ENCODE measurements around the gene RENBP. TPM values are rescaled to one million over a fixed set of nuclear protein-coding genes. Genes with fewer than 3 reads are reported as not detected.
A peak's percentile ranks its signal among the peaks of the same experiment; 100 is the strongest.

RENBP gene
- total and polyA plus RNA-seq, 9 of the 15 experiments (the other 6 are each of a cell fraction or from before 2014, with no cell fraction given) = 0.07 to 14.8 (median 10.6) TPM; not detected in 1

DNA sequence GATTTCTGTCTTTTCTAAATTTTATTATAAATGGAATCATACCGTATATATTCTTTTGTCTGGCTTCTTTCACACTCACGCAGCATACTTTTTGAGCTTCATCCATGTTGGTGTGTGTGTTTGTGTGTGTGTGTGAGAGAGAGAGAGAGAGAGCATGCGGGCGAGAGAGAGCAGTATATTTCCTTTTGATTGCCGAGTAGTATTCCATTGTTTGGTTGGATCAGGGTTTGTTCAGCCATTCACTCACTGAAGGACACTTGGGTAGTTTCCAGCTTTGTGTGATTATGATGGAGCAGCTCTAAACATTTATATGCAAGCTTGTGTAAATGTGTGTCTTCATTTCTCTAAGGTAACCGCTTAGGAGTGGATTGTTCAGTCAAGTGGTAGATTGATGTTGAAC lies 55.3 kb downstream of the RENBP start:
- Histone ChIP-seq H3K79me2 (ENCODE audit: control insufficient read depth, insufficient read depth, low read length) (no peaks in the 10 kb centered on the region), H4K20me1 (replicated peaks; ENCODE audit: control insufficient read depth, insufficient read depth, low read length) (peaks cover 6% of the 10 kb centered on the region; the same call in 1 of the 2 replicates), H3K27ac (ENCODE audit: extremely low read depth, low read depth, low read length) (no peak overlapping the region), H3K4me1 (replicated peaks in 1 of 2; ENCODE audit: control insufficient read depth in 2 of 2, insufficient read depth in 2 of 2, low read length in 2 of 2) (peaks cover 10 to 30% of the 10 kb centered on the region in 2 experiments), H3K9me3 (replicated peaks; ENCODE audit: control insufficient read depth, insufficient read depth, low read depth, low read length) (no peaks in the 10 kb centered on the region), H3K9ac (ENCODE audit: insufficient read depth in 1 of 2, low read depth in 2 of 2, low read length in 2 of 2) (no peak overlapping the region), H3K36me3 (ENCODE audit: control insufficient read depth, insufficient read depth, low read length) (no peaks in the 10 kb centered on the region), H3K4me2 (ENCODE audit: insufficient read depth, low read length) (no peak overlapping the region), H3K4me3 (no peak overlapping the region), H2AFZ (ENCODE audit: low read depth, low read length) (no peak overlapping the region), H3K9me1 (ENCODE audit: control insufficient read depth, insufficient read depth, low read length) (no peaks in the 10 kb centered on the region), H3K27me3 (ENCODE audit: control insufficient read depth in 2 of 2, insufficient read depth in 2 of 2, low read length in 2 of 2) (peaks cover 0 to 30% of the 10 kb centered on the region in 2 experiments; a peak in 2 of 5 replicates)
- ATAC-seq (no peak), FAIRE-seq (no peak), DNase-seq (ENCODE audit: extremely low read depth in 1 of 4, low spot score in 3 of 4) (no peak)
- BruUV-seq (replicated peaks) = no TSS peak
- ChIA-PET CTCF (ENCODE audit: low intra/inter-chr PET ratio) (no interaction called here), POLR2A (no interaction called here)
- TF ChIP-seq ZNF146 (CRISPR knock-in tag; IDR thresholded peaks at IDR 0.05; ENCODE audit: unreplicated experiment) = peak; percentile 65
- TF ChIP-seq PPARD (CRISPR knock-in tag; IDR thresholded peaks at IDR 0.05) = no peak
- 39% methylated on average over 6 of the region's 6 CpGs for WGBS (ENCODE audit: insufficient coverage, low coverage, missing lambda C conversion rate)
- in situ Hi-C loops (cut with MboI) = no loop called here
- intact Hi-C loops (cut with micrococcal nuclease) = no loop called here

- no peak for FAIRE-seq
- intact Hi-C loops (cut with micrococcal nuclease) (no loop called here), in situ Hi-C loops (cut with MboI) (no loop called here)
- Histone ChIP-seq H3K27me3 (ENCODE audit: control insufficient read depth in 2 of 2, insufficient read depth in 2 of 2, low read length in 2 of 2) (peaks cover 0 to 31% of the 10 kb centered on the region in 2 experiments; a peak in 2 of 5 replicates), H2AFZ (ENCODE audit: low read depth, low read length) (no peak overlapping the region), H4K20me1 (replicated peaks; ENCODE audit: control insufficient read depth, insufficient read depth, low read length) (peaks cover 6% of the 10 kb centered on the region; the same call in 1 of the 2 replicates), H3K79me2 (ENCODE audit: control insufficient read depth, insufficient read depth, low read length) (no peaks in the 10 kb centered on the region), H3K9ac (ENCODE audit: insufficient read depth in 1 of 2, low read depth in 2 of 2, low read length in 2 of 2) (no peak overlapping the region), H3K4me2 (ENCODE audit: insufficient read depth, low read length) (no peak overlapping the region), H3K9me1 (ENCODE audit: control insufficient read depth, insufficient read depth, low read length) (no peaks in the 10 kb centered on the region), H3K4me3 (no peak overlapping the region), H3K27ac (ENCODE audit: extremely low read depth, low read depth, low read length) (no peak overlapping the region), H3K36me3 (ENCODE audit: control insufficient read depth, insufficient read depth, low read length) (no peaks in the 10 kb centered on the region), H3K9me3 (replicated peaks; ENCODE audit: control insufficient read depth, insufficient read depth, low read depth, low read length) (no peaks in the 10 kb centered on the region), H3K4me1 (replicated peaks in 1 of 2; ENCODE audit: control insufficient read depth in 2 of 2, insufficient read depth in 2 of 2, low read length in 2 of 2) (peaks cover 10 to 37% of the 10 kb centered on the region in 2 experiments)
- ChIA-PET POLR2A (no interaction called here), CTCF (ENCODE audit: low intra/inter-chr PET ratio) (no interaction called here)
- ATAC-seq = no peak
- no peak for DNase-seq (ENCODE audit: extremely low read depth in 1 of 4, low spot score in 3 of 4)
- no TSS peak for BruUV-seq (replicated peaks)
- 8% methylated on average over 6 of the region's 6 CpGs for WGBS (ENCODE audit: insufficient coverage, low coverage, missing lambda C conversion rate)
- no peak for TF ChIP-seq SLC30A9 (CRISPR knock-in tag; IDR thresholded peaks at IDR 0.05)
- TF ChIP-seq ETV1 (tag; conservative IDR thresholded peaks at IDR 0.05; ENCODE audit: low read depth) = no peak
- no peak for TF ChIP-seq ZNF140 (CRISPR knock-in tag; IDR thresholded peaks at IDR 0.05)
- no peak for TF ChIP-seq FOXM1 (IDR thresholded peaks at IDR 0.05; ENCODE audit: low read depth)
- TF ChIP-seq FOXM1 (CRISPR knock-in tag; IDR thresholded peaks at IDR 0.05; ENCODE audit: low read depth) = no peak
- TF ChIP-seq DACH1 (IDR thresholded peaks at IDR 0.05; ENCODE audit: partially characterized antibody) = no peak
- TF ChIP-seq ZBTB9 (CRISPR knock-in tag; IDR thresholded peaks at IDR 0.05) = no peak
- no peak for TF ChIP-seq ELF4 (CRISPR knock-in tag; IDR thresholded peaks at IDR 0.05)
- TF ChIP-seq ATF2 (CRISPR knock-in tag; IDR thresholded peaks at IDR 0.05) = no peak
- TF ChIP-seq SRSF9 (IDR thresholded peaks at IDR 0.05; ENCODE audit: borderline replicate concordance, low read depth, low read length) = no peak
- TF ChIP-seq, protein P1, sequence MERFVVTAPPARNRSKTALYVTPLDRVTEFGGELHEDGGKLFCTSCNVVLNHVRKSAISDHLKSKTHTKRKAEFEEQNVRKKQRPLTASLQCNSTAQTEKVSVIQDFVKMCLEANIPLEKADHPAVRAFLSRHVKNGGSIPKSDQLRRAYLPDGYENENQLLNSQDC (CRISPR knock-in tag; IDR thresholded peaks at IDR 0.05) = no peak
- TF ChIP-seq DIDO1 (tag; IDR thresholded peaks at IDR 0.05; ENCODE audit: low read depth) = no peak
These were observed 56.1 kb downstream of the RENBP start for GRCh38 chrX:153888344-153888743.
